22Rv1 (cell line): Measurements from ENCODE around the gene ANTXR1.

Experiments used
- ZFX ChIP-seq: fragments of 450-650 bp; IDR thresholded peaks from 2 replicates; pipeline ENCODE4 v1.6.1; 2017; ENCODE audit warnings: antibody characterized with exemption, borderline replicate concordance
- TF ChIP-seq, protein P1 (sequence below): fragments of 450-650 bp; IDR thresholded peaks from 2 replicates; pipeline ENCODE4 v1.5.1; 2017; ENCODE audit warnings: mild to moderate bottlenecking

DNA sequence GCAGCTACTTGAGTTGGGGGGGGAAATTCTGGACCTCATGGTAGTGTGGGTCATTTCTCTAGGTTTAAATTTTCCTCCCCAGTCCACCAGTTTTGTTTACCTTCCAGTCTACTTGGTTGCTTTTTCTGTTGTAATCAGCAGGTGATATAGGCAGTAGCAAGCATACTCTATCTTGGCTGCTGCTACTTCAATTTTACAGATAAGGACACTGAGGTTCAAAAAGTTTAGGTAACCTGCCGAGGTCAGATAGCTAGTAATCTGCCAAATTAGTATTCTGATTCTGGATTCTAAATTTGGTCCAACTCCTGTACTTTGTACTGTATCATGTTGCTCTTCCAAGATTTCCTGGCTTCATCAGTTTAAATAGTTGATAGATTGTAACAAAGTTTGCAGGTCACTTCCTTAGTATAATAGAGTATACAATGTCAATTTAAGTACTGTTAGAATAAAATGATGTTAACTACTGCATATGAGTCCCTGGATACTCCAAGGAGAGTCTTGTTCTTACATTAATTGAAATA, 34.7 kb downstream of the ANTXR1 start:
- TF ChIP-seq, protein P1, sequence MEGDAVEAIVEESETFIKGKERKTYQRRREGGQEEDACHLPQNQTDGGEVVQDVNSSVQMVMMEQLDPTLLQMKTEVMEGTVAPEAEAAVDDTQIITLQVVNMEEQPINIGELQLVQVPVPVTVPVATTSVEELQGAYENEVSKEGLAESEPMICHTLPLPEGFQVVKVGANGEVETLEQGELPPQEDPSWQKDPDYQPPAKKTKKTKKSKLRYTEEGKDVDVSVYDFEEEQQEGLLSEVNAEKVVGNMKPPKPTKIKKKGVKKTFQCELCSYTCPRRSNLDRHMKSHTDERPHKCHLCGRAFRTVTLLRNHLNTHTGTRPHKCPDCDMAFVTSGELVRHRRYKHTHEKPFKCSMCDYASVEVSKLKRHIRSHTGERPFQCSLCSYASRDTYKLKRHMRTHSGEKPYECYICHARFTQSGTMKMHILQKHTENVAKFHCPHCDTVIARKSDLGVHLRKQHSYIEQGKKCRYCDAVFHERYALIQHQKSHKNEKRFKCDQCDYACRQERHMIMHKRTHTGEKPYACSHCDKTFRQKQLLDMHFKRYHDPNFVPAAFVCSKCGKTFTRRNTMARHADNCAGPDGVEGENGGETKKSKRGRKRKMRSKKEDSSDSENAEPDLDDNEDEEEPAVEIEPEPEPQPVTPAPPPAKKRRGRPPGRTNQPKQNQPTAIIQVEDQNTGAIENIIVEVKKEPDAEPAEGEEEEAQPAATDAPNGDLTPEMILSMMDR = no peak
- no peak for TF ChIP-seq ZFX
